ENCODE data around the gene CCNL2.

The CCNL2 gene

DNA sequence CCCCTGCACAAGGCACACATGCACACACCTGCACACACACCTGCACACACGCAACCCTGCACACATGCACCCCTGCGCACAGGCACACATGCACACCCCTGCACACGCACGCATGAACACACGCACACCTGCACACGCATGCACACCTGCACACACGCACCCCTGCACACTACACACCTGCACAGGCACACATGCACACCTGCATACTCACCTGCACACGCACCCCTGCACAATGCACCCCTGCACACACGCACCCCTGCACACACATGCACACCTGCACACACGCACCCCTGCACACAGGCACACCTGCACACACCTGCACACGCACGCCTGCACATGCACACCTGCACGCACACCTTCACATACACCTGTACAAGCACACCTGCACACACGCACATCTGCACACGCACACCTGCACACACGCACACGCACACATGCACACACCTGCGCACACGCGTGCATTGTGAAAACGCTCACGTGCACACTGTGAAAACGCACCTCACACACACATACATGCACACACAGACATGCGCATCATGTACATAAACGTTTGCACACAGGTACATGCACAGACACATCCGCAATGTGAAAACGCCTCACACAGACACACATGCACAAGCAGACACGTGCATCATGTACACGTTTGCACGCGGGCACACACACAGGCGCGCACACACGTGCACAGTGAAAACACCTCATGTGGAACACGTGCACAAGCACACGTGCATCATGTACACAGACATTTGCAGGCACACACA, 58.2 kb downstream of the CCNL2 start:
- no peak for DNase-seq

DNA sequence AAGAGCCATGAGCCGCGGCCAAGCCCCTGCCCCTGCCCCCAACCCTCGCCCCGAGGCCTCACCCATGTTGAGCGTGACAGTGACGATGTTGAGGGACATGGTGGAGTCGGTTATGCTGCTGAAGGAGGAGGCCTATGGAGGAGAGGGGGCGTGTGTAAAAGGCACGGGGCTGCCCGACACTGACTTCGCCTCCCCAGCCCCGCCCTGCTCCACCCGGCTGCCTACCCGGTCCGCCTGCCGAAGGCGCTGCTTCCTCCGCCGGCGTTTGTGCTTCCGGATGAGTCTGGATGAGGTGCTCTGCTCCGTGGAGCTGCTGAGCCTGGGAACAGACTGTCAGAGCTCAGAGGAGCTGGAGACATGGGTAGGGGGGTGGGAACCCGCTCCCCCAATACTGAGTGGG, 59.0 kb downstream of the CCNL2 start:
- no peak for DNase-seq

DNA sequence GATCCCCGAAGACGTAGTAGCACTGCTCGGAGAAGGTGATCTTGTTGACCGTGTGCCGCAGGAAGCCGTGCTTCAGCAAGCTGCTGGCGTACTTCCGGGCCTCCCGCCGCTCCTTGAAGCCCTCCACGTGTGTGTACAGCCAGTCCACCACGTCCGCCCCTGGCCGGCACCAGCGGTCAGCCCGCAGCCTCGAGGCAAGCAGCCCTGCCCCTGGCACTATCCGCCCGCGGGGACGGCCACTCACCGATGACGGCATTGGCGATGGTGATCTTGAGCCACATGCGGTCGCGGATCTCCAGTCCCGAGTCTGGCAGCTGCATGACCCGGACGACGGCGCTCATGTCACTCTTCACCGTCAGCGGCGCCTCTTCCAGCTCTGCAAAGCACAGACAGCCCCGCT, 60.9 kb downstream of the CCNL2 start:
- no peak for DNase-seq

DNA sequence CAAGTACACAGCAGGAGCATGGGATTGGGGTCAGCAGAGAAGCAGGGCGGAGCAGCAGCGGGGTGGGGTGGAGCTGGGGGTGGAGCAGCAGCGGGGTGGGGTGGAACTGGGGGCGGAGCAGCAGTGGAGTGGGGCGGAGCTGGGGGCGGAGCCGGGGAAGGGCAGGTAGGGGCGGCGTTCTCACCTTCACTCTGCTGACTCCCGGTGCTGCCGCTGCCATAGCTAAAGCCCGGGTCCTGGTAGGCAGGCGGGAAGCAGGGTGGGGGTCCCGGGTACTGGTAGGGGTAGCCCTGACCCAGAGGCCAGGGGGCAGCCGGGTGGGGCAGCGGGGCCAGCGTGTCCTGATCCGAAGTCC, 61.4 kb downstream of the CCNL2 start:
- no peak for DNase-seq

DNA sequence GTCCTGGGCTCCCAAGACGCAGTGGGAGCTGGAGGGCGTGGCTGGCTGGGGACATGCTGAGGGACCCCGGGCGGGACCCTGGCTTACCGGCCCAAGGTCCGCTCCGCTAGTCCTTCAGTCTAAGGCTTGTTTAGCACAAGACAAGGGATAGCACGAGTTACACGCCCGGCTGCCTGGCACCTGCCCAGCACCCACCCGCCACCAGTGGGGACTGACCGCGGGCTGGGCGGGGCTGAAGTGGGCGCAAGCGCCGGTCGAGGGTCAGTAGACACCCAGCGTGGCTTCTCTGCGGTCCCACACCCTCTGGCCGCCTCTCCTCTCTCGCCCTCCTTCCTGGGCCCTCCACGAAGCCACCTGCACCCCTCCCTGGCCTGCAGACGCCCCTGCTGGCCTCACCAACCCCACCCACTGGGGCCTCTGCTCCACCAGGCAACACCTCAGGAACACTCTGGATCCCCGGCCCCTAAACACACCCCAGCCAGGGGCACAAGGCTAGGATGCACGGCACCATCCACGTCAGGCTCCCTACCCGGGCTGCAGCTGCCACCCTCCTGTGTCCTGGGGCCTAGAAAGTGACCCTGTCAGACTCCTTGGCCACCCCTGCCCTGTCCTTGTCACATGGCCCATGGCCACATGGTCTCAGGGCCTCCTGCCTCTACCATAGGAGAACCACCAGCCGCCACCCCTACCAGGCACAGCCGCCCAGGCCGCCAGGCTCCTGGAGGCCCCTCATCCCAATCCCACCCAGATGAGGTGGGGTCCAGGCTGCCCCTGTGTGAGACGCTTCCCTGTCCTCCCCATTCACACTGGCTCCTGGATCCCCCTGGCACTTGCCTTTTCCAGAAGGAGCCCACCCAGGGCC, 62.0 kb downstream of the CCNL2 start:
- DNase-seq = no peak

DNA sequence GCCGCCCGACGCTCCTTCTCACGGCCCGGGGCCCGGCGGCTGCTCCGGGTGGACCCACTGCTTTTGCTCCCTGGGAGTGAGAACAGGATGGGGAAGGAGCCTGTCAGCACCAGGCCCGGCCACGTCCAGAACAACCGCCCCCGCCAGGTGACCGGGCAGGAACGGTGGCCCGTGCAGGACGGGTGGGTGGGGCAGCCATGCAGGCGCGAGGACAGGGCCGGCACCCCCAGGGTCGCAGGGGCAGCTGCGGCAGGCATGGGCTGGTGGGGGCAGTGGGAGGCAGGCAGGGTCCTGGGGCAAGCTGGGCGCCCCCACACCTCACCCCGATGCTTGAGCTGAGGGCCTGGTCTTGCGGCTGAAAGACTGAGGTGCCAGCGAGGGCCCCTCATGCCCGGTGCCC, 62.7 kb downstream of the CCNL2 start:
- DNase-seq = no peak

DNA sequence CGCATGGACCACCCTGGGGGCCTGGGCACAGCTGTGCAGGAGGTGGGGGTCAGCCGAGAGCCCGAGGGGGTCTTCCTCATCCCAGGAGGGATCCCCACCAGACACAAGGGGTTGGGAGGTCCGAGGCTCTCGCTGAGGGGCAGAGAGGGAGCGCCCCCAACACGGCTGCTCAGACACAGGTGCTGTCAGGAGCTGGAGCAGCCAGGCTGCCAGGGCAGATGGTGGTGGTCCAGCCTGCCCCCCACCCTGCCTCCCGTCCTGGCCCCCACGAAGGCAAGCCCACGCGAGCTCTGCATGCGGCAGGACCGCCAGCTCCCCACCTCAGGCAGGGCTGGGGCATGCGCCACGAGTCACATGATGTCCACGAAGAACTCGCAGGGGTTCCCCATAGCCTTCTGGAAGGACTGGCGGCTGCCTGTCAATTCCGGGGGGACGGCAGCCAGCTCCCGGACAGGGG, 63.3 kb downstream of the CCNL2 start:
- no peak for DNase-seq

Measured in NCI-H2171 (cell line).